NCI-H2107 (cell line): ENCODE results near the gene TMBIM6.
"Not testable (repeated sequence)": the region's sequence is repeated elsewhere in the genome, so short reads cannot be mapped to it uniquely, and the experiment has no call there.

ENCODE experiments used
- DNase-seq: peaks from one replicate; lab custom pipeline; 2025; lab: John Stamatoyannopoulos, UW

Gene TMBIM6, protein sequence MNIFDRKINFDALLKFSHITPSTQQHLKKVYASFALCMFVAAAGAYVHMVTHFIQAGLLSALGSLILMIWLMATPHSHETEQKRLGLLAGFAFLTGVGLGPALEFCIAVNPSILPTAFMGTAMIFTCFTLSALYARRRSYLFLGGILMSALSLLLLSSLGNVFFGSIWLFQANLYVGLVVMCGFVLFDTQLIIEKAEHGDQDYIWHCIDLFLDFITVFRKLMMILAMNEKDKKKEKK

DNA sequence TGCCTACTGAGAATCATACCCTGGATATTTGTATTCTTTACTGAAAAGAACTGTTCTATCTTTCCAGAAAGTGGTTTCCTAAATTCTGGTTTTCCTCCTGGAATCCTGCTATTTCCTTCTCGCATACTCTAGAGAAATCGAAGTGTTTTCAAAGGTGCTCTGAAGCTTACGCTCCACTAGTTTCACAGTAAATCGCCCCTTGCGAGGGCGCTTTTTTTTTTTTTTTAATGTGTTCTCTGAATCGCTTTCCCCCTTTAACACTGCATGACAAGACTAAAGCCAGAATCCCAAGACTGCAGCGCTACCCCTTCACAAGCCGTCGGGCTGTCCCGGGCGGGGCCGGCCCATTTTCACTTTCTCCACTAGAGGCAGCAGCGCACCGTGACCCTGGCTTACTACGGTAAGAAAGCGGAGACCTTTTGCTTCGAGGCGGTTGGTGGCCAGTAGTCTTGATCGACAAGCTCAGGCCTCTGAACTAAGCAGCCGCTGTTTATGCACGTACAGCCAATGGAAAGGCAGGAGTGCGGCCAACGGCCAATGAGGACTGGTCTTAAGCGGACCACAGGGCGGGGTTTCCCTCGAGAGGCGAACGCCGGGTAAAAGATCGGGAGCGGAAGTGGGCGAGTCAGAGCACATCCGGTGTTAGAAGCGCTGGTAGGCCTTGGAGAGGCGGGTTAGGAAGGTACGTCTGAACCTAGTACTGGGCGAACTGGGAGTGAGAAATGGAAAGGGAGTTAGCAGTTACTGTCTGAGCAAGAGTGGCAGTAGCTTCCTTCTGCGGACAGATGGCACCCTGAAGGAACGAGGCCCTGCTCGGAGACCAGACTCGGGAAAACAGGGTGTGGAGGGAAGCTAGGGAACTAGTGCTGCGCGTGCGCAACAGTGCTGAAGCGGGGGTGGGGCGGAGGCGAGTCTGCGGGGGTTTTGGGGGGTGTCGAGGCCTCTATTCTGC is at the start of gene TMBIM6:
Gene TMBIM6 (plus strand): TSS at position 628 of the 952 bp plus-strand sequence. CDS start 10,937 bp downstream, outside the sequence.
- peak; percentile 99 for DNase-seq

GRCh38 chr12:49692851-49693250 is 48.5 kb upstream of the TMBIM6 start:
- DNase-seq: no peak

GRCh38 chr12:49693931-49694444 is 47.4 kb upstream of the TMBIM6 start:
- DNase-seq: no peak

- DNase-seq: no peak
These were observed 44.6 kb upstream of the TMBIM6 start for GRCh38 chr12:49696723-49697122.

DNA sequence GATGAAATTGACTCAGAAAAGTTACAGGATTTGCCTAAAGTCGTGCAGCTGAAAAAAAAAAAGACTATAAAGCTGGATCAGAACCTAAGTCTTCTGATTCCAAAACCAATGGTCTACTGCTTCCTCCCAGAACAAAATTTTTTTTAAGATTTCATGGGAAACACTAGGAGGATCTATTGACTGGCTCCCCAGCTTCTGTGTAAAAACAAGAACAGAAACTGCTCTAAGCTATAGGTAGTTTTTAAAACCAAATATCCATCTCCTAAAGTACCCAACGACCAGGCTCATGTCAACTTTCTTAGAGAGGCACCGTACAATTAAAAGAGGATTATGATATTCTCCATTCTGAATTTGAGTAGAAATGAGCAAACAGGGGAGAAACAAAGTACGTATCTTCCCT is 43.5 kb upstream of the TMBIM6 start:
- no peak for DNase-seq

DNA sequence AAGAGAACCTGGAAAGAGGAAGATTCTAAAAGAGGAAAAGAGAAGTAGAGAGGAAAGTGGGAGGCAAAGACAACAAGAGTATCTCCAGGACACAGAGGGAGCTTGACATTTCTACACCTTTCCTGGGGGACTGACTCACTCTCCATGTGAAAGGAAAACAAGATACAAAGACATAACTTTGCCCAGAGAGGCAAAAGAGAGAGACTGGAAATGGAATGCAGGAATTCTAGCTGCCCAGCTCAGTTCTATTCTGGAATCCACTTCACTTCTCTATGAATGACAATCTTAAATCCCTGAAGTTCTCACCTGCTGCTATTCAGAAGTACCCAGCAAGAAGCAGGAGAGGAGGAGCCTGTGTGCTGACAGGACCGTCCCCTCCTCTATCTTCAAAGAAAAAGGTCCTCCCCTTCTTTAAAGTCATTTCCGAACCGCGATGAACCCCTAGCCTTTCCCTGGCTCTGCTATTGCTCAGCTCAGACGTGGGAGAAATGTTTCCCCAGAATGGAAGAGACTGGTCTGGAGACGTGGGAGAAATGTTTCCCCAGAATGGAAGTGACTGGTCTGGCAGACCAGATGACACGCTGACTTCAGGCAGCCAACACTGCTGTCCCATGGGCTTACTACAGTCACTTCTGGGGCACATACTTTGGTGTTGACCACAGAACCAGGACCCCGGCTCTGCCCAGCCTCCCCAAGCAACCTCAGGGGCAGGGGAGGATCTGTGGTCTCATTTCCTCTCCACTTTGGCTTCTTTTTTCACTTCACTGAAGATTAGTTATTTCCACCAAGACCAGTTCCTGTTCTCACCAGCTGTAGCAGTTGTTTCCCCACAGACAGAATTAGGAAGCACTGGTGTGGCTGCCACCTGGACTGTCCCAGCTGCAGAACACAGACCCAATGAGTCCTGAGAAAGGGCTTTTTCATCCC is 42.5 kb upstream of the TMBIM6 start:
- DNase-seq: no peak

DNA sequence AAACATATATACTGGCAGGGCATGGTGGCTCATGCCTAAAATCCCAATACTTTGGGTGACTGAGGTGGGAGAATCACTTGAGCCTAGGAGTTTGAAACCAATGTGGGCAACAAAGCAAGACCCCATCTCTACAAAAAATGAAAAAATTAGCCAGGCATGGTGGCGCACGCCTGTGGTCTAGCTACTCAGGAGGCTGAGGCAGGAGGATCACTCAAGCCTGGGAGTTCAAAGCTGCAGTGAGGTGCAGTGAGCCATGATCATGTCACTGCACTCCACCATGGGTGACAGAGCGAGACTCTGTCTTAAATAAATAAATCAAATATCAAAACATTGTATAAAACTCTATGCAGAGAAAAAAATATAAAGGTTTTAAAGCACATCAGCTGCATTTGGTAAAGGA is 39.3 kb upstream of the TMBIM6 start:
- DNase-seq: no peak

DNA sequence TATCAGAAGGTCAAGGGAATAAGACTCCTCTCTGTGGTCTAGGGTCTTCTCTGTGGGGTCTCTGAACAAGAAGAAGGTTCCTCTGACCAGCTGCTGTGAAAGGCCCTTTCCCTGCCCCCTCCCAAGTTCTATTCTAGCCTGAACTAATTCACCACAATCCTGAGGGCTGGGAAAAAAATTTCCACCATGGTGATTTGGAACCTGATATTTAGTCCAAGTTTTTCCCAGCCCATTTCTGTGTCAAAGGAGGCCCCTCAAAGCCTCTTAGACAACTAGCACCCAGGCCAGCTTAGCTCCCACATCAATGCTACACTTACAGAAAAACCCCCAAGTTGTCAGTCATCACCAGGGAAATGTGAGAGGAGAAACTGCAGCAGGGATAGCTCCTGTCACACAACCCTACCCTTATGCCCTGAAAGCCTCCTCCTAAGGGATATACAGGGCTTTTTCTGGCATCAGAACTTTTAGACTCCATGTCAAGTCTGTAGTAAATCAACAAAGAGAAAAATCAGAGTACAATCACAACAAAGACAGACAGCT is 38.6 kb upstream of the TMBIM6 start:
- DNase-seq: no peak

DNA sequence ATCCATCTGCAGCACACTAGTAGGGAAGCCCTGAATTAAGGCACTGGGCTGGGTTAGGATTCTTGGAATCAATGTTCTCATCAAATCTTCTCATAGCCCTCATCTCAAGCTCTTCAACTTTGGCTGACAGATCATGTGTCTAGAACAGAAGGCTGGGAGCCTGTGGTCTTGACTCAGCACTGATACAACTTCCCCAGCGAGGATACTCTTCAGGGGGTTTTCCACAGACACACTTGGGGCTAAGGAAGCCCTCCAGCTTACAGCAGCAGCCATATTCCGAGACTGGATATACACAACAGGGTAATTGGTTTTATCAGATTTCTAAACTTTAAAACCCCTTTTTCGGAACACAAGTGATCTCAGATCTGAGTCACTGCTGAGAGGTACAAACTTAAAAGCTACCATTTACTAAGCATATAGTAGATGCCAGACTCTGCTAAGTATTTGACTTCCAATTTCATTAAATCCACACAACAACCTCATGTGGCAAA is 37.7 kb upstream of the TMBIM6 start:
- no peak for DNase-seq

DNA sequence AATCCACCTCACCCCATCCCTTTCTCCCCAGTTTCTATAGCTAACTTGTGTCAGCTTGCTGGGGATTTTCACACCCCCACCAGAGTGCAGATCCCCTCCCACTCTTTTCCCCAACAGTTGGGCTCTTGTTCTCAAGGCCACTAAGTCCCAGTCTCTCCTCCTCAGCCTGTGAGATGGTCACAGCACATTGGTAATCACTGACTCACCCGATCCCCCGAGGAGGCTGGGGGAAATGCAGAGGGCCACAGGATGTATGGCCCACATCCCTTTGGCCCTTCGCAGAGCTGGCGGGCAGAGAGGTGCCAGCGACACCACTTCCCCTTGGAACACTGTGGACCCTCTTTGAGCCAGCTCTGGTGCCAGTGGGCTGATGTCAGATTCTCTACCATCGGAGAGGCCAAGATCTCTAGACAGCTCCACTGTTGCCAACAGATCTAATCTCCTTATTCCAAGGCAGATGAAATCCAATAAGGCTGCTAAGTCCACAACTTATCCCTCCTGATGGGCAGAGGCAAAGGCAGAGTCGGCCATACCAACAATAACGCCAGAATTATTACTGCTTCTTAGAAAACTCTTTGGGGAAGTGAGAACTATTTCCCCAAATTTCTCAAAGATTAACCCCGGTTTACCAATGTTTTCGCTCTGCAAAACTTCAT is 35.8 kb upstream of the TMBIM6 start:
- no peak for DNase-seq

DNA sequence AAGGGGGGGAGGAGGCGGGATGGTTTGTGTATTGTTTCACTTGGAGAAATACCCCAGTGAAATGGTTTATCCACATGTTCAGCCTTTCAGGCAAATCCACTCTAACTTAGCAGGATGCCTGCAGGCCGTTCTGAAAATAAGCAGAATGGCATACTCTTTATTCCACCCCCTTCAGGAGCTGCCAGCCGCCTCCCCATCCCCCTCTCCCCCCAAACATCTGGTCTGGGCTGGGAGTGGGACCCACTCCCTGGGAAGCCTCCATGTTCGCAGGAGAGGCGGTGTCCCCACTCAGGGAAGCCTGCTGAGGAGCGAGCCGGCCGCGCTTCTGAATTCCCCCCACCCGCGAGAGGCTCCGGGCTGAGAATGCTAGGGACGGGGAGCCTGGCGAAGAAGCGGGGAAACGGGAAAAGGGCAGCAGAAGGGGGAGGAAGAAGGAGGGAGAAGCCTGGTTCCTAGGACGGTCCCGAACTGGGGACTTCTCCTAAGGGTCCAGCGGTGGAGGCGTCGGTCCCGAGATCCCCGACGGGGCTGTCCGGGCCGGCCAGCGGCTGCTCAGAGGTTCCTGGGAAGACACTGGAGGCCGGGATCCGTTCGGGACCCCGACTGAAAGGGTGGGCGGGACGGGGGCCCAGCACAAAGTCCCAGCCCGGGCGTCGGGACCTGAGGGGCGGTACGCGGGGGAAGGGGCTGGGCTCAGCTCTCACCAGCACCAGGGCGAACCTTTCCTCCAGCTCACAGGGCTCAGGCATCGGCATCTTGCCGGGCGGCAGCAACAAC is 34.8 kb upstream of the TMBIM6 start:
- DNase-seq: no peak

GRCh38 chr12:49707128-49707811 is 34.1 kb upstream of the TMBIM6 start, which contains the start of gene FMNL3:
Gene FMNL3 (minus strand): TSS chr12:49707405. CDS start chr12:49707180, 225 bp downstream.
- peak; percentile 94 for DNase-seq

GRCh38 chr12:49707812-49708147 is 33.6 kb upstream of the TMBIM6 start:
- no peak for DNase-seq

- DNase-seq: no peak
These were observed 32.5 kb upstream of the TMBIM6 start for GRCh38 chr12:49708851-49709250.

DNA sequence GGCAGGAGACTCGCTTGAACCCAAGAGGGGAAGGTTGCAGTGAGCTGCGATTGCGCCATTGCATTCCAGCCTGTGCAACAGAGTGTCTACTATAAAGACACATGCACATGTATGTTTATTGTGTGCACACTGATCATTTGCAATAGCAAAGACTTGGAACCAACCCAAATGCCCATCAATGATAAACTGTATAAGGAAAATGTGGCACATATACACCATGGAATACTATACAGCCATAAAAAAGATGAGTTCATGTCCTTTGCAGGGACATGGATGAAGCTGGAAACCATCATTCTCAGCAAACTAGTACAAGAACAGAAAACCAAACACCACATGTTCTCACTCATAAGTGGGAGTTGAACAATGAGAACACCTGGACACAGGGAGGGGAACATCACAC is 27.4 kb upstream of the TMBIM6 start:
- DNase-seq: not testable (repeated sequence)

GRCh38 chr12:49716553-49716952 is 24.8 kb upstream of the TMBIM6 start:
- DNase-seq: no peak

- DNase-seq: not testable (repeated sequence)
These were observed 23.6 kb upstream of the TMBIM6 start for GRCh38 chr12:49717800-49718199.

- no peak for DNase-seq
These were observed 21.1 kb upstream of the TMBIM6 start for GRCh38 chr12:49720214-49720613.

DNA sequence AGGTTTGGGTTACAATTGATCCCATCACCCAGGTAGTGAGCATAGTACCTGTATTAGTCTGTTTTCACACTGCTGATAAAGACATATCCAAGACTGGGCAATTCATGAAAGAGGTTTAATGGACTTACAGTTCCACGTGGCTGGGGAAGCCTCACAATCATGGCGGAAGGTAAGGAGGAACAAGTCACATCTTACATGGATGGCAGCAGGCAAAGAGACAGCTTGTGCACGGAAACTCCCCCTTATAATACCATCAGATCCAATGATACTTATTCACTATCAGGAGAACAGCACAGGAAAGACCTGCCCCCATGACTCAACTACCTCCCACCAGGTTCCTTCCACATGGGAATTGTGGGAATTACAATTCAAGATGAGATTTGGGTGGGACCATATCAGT is 20.0 kb upstream of the TMBIM6 start:
- DNase-seq: not testable (repeated sequence)
